B cell (primary cell): Measurements from ENCODE around the gene GABRP. TPM values are rescaled to one million over a fixed set of nuclear protein-coding genes. Genes with fewer than 3 reads are reported as not detected.

Source experiments
- ATAC-seq: fragments of 200-7000 bp; cut with Tn5 transposase; one replicate; pipeline ENCODE4 v1.10.0; 2021; ENCODE audit warnings: low read depth, mild to moderate bottlenecking, moderate number of reproducible peaks, moderate library complexity
- CTCF ChIA-PET: fragments of 350-600 bp; sonication (Branson Sonifier 250); formaldehyde crosslinking; loops from one replicate; lab custom pipeline; 2021; ENCODE audit warnings: antibody characterized with exemption, inconsistent platforms; lab: Charles Lee
- POLR2A ChIA-PET: fragments of 350-600 bp; sonication (Branson Sonifier 250); formaldehyde crosslinking; loops from one replicate; lab custom pipeline; 2021; ENCODE audit warnings: antibody characterized with exemption; lab: Charles Lee
- DNase-seq: peaks from one replicate; pipeline ENCODE4 v3.0.0; 2013
- H2AFZ ChIP-seq: 2 replicates; pipeline ENCODE4 v1.6.1; 2012; ENCODE audit warnings: mild to moderate bottlenecking, low read depth, low read length; ENCODE audit not compliant: insufficient read depth, poor library complexity, severe bottlenecking
- H3K27ac ChIP-seq, 2 donors: 1 replicate in 1 of 2; 2 replicates in 1 of 2; pipeline ENCODE4 v1.5.1; 2012 to 2013; ENCODE audit warnings: low read length in 2 of 2, mild to moderate bottlenecking in 2 of 2, moderate library complexity in 1 of 2
- H3K27me3 ChIP-seq, 4 experiments: fragments of 200-600 bp in 1 of 4; sonication (generic) in 1 of 4; replicated peaks in 1 of 4; 1 replicate in 2 of 4; 2 replicates in 2 of 4; pipeline versions ENCODE4 v1.6.1 to v1.7.0; 2013 to 2016; ENCODE audit warnings: low read length in 3 of 4, mild to moderate bottlenecking in 2 of 4, mixed read lengths in 1 of 4, moderate library complexity in 1 of 4; ENCODE audit not compliant: insufficient read depth in 4 of 4, control insufficient read depth in 3 of 4; ENCODE audit errors: control extremely low read depth in 1 of 4
- H3K36me3 ChIP-seq, 2 experiments: replicated peaks in 1 of 2; 1 replicate in 1 of 2; 2 replicates in 1 of 2; pipeline versions ENCODE4 v1.6.1 to v1.7.1; 2013; ENCODE audit warnings: low read length in 1 of 2; ENCODE audit not compliant: insufficient read depth in 2 of 2, control insufficient read depth in 1 of 2; ENCODE audit errors: control extremely low read depth in 1 of 2, extremely low read depth in 1 of 2
- H3K4me1 ChIP-seq, 2 donors: fragments of 200-600 bp in 1 of 2; sonication (generic) in 1 of 2; 1 replicate in 1 of 2; 2 replicates in 1 of 2; pipeline versions ENCODE4 v1.5.1 to v1.6.1; 2013 to 2017; ENCODE audit warnings: low read length in 2 of 2; ENCODE audit not compliant: control insufficient read depth in 2 of 2, insufficient read depth in 2 of 2
- H3K4me2 ChIP-seq: replicated peaks from 2 replicates; pipeline ENCODE3; 2012; ENCODE audit warnings: mild to moderate bottlenecking, low read depth, low read length; ENCODE audit not compliant: poor library complexity, severe bottlenecking
- H3K4me3 ChIP-seq, 5 experiments: fragments of 200-600 bp in 1 of 5; sonication (generic) in 1 of 5; 1 replicate in 3 of 5; 2 replicates in 2 of 5; pipeline versions ENCODE4 v1.5.1 to v1.7.0; 2011 to 2016; ENCODE audit warnings: low read length in 4 of 5, mild to moderate bottlenecking in 4 of 5, low read depth in 2 of 5, control low read depth in 1 of 5, moderate library complexity in 1 of 5; ENCODE audit not compliant: insufficient read depth in 1 of 5; ENCODE audit errors: control extremely low read depth in 1 of 5, extremely low read depth in 1 of 5
- H3K79me2 ChIP-seq: fragments of 200-600 bp; sonication (generic); one replicate; pipeline ENCODE4 v1.6.0; 2016; ENCODE audit warnings: low read length; ENCODE audit not compliant: control insufficient read depth, insufficient read depth
- H3K9ac ChIP-seq: fragments of 200-600 bp; sonication (generic); 2 replicates; pipeline ENCODE4 v1.6.1; 2017; ENCODE audit warnings: mild to moderate bottlenecking, low read length, moderate library complexity
- H3K9me3 ChIP-seq, 3 donors: one replicate each; pipeline versions ENCODE4 v1.6.1 to v1.7.1; 2013; ENCODE audit warnings: low read length in 2 of 3; ENCODE audit not compliant: control insufficient read depth in 2 of 3, insufficient read depth in 1 of 3; ENCODE audit errors: control extremely low read depth in 1 of 3
- H4K20me1 ChIP-seq: 2 replicates; pipeline ENCODE4 v1.6.0; 2012; ENCODE audit warnings: mild to moderate bottlenecking, low read length; ENCODE audit not compliant: insufficient read depth, control insufficient read depth, poor library complexity, severe bottlenecking
- H3K27ac Mint-ChIP-seq: one replicate; pipeline ENCODE4 v1.8.0; 2021; ENCODE audit warnings: mixed read lengths
- H3K27me3 Mint-ChIP-seq: one replicate; pipeline ENCODE4 v1.8.0; 2021; ENCODE audit warnings: mixed read lengths
- H3K4me1 Mint-ChIP-seq: one replicate; pipeline ENCODE4 v1.8.0; 2021; ENCODE audit warnings: mixed read lengths
- H3K4me3 Mint-ChIP-seq: one replicate; pipeline ENCODE4 v1.8.0; 2021; ENCODE audit warnings: mixed read lengths
- H3K9me3 Mint-ChIP-seq: one replicate; pipeline ENCODE4 v1.8.0; 2022; ENCODE audit warnings: mixed read lengths; ENCODE audit not compliant: insufficient read depth
- EZH2 ChIP-seq: IDR thresholded peaks from 2 replicates; pipeline ENCODE4 v1.6.1; 2012; ENCODE audit warnings: borderline replicate concordance, low read depth, mild to moderate bottlenecking, moderate library complexity, low read length; ENCODE audit not compliant: insufficient read depth, poor library complexity, severe bottlenecking
- WGBS: methylation state at CpG from one replicate; pipeline ENCODE4 v1.1.5; 2013; ENCODE audit warnings: missing lambda C conversion rate; ENCODE audit not compliant: insufficient coverage; 5-methylcytosine and 5-hydroxymethylcytosine counted together
- intact Hi-C: fragments of 100-400 bp; cut with micrococcal nuclease; formaldehyde crosslinking; loops from one replicate; pipeline ENCODE4 v1.10.0; 2022
- polyA plus RNA-seq: library from polyadenylated mRNA; depleted of rRNA; stranded (reverse); fragments of >200 nt; gene quantifications from 2 replicates; pipeline ENCODE4 v1.2.3, GENCODE V29; 2012
- total RNA-seq, 2 donors: library from RNA; stranded (reverse); fragments of 120-200 nt in 1 of 2; gene quantifications; 1 replicate in 1 of 2; 2 replicates in 1 of 2; pipeline versions ENCODE4 v1.2.3 to v1.2.4, GENCODE V29; 2013 to 2022
- TF ChIP-seq, protein P1 (sequence below): fragments of 200-600 bp; IDR thresholded peaks from one replicate; pipeline ENCODE4 v1.8.0; 2022; ENCODE audit warnings: antibody characterized with exemption, mild to moderate bottlenecking

The GABRP gene
- total and polyA plus RNA-seq, 2 donors (not counting 1 experiment from before 2014, with no cell fraction given) = not detected

DNA sequence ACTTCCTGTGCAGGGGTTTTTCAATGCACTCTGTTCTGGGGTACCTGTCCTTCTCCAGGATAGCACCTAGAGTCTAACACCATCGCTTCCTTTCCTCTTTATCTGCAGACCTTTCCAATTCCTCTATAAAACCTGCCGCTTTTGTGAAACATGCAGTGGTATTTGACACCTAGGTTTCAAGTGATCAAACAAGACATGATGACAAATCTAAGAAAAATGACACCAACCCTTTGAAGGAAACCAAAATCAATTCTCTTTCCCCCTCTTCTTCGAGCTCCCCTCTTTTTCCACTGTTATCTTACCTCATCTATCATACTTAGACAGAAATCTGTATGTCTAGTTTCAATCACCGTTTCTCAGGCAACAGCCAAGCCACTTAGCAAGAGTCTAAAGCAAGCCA lies 52.7 kb downstream of the GABRP start:
- no peak for DNase-seq
- H3K27ac ChIP-seq = no peak overlapping the region
- H3K4me2 ChIP-seq = no peak overlapping the region
- H4K20me1 ChIP-seq = no peaks in the 10 kb centered on the region
- no peaks in the 10 kb centered on the region for H3K79me2 ChIP-seq
- TF ChIP-seq, protein P1, sequence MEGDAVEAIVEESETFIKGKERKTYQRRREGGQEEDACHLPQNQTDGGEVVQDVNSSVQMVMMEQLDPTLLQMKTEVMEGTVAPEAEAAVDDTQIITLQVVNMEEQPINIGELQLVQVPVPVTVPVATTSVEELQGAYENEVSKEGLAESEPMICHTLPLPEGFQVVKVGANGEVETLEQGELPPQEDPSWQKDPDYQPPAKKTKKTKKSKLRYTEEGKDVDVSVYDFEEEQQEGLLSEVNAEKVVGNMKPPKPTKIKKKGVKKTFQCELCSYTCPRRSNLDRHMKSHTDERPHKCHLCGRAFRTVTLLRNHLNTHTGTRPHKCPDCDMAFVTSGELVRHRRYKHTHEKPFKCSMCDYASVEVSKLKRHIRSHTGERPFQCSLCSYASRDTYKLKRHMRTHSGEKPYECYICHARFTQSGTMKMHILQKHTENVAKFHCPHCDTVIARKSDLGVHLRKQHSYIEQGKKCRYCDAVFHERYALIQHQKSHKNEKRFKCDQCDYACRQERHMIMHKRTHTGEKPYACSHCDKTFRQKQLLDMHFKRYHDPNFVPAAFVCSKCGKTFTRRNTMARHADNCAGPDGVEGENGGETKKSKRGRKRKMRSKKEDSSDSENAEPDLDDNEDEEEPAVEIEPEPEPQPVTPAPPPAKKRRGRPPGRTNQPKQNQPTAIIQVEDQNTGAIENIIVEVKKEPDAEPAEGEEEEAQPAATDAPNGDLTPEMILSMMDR = no peak
- TF ChIP-seq EZH2 = no peak
- Mint-ChIP-seq H3K4me3 (no peak overlapping the region), H3K4me1 (no peaks in the 10 kb centered on the region), H3K9me3 (peaks cover 4% of the 10 kb centered on the region), H3K27ac (no peak overlapping the region), H3K27me3 (peaks cover 3% of the 10 kb centered on the region)
- ChIA-PET POLR2A (no interaction called here), CTCF (no interaction called here)
- H3K4me3 ChIP-seq = no peak overlapping the region
- 83% methylated on average over 2 of the region's 4 CpGs for WGBS
- intact Hi-C loops = no loop called here
- no peaks in the 10 kb centered on the region for H3K4me1 ChIP-seq
- H2AFZ ChIP-seq = no peak overlapping the region
- H3K9ac ChIP-seq = no peak overlapping the region
- peaks cover 0 to 3% (median 0%) of the 10 kb centered on the region in 4 experiments for H3K27me3 ChIP-seq
- H3K9me3 ChIP-seq = no peaks in the 10 kb centered on the region
- no peaks in the 10 kb centered on the region for H3K36me3 ChIP-seq
- ATAC-seq = no peak

DNA sequence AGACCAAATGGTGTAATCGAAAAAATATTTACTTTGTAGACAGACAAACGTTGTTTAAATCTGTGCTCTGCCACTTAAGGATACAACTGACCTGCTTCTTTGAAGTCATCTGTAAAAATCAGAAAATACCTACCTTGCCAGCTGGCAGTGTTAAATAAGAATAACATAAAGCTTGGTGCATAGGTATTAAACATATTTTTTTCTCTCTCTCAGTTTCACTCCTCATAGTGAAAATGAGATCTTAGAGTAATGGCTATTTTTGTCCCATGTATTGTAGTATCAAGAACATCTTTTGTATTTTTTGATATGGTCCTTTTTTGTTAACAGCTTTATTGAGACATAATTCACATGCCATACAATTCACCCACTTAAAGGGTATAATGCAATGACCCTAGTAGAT lies 60.3 kb downstream of the GABRP start:
- no peaks in the 10 kb centered on the region for H3K9me3 Mint-ChIP-seq
- intact Hi-C loops = no loop called here

More for the DNA sequence above, 60.3 kb downstream of the GABRP start:
- no peak overlapping the region for H3K4me2 ChIP-seq
- Mint-ChIP-seq H3K4me3 (no peak overlapping the region), H3K4me1 (no peaks in the 10 kb centered on the region), H3K27me3 (peaks cover 5% of the 10 kb centered on the region), H3K27ac (no peak overlapping the region)
- H4K20me1 ChIP-seq = no peaks in the 10 kb centered on the region
- DNase-seq (no peak), ATAC-seq (no peak)
- H3K79me2 ChIP-seq = no peaks in the 10 kb centered on the region
- H3K27me3 ChIP-seq = no peaks in the 10 kb centered on the region
- ChIA-PET POLR2A (no interaction called here), CTCF (no interaction called here)
- H3K4me3 ChIP-seq = no peak overlapping the region
- H3K36me3 ChIP-seq = no peaks in the 10 kb centered on the region
- H3K9ac ChIP-seq = no peak overlapping the region
- TF ChIP-seq EZH2 = no peak
- TF ChIP-seq, protein P1 = no peak
- H3K4me1 ChIP-seq = no peaks in the 10 kb centered on the region
- no peak overlapping the region for H3K27ac ChIP-seq
- WGBS = no CpG with 5 or more reads among the region's 2 CpGs
- H2AFZ ChIP-seq = no peak overlapping the region
- no peaks in the 10 kb centered on the region for H3K9me3 ChIP-seq
